GM18907 (cell line): Measurements from ENCODE around the gene CHRNA9.
"Not testable (repeated sequence)": the region's sequence is repeated elsewhere in the genome, so short reads cannot be mapped to it uniquely, and the experiment has no call there.

ENCODE experiments used
- ATAC-seq: cut with Tn5 transposase; IDR thresholded peaks from one replicate; pipeline ENCODE4 v1.9.1; 2021; ENCODE audit warnings: mild to moderate bottlenecking, moderate library complexity; ENCODE audit not compliant: unreplicated experiment

CHRNA9 gene

DNA sequence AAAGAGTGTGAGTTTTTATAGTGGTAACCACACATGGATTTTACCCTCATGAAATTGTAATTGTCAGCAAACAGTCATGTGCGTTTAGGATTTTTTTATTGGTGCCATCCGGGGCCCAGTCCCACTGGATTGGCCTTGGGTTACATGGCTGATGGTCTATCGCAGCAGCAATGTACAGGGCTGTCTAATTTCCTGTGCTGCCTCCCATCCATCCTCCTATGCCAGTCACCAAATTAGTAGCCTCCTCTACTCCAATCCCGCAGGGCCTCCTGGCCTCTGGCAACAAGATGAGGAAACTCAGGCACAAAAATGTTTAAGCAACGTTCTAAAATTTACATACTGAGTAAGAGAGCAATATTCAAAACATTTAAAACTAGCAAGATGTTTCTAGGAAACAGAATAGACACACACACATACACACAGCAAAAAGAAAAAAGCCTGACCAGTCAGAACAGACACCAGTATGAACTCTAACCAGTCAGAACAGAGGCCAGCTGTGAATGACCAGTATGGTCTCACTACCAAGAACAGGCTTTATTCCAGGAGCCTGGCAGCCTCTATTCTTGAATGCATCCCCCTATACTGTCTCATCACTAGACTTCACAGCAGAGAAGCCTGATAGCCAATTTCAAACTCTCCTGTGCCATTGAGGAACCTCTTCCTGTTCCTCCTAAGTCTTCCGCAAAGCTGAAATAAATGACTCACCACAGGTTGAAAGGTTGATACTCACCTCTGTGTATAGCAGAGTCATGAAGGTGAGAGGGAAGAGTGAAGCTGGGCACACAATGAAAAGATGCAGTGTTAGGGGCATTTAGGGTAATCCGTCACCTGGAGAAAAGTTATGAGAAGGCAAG lies 42.6 kb downstream of the CHRNA9 start:
- ATAC-seq, result no peak

DNA sequence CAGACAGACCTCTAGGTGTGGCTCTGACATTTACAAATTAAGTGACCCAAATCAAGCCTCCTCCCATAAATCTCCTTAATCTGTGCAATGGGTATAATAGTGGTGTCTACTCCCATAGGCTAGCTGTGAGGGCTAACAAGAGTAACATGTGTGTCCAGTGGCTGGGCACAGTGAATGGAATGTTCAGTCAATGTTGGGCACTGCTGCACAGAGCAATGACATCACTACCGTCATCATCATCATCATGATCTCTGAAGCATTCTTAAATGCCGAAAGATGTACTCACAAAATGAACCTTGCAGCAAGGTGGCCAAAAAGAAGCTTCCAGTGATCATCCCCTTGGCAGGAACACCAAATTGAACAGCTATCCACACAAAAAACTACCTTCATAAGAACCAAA lies 43.5 kb downstream of the CHRNA9 start:
- no peak for ATAC-seq

DNA sequence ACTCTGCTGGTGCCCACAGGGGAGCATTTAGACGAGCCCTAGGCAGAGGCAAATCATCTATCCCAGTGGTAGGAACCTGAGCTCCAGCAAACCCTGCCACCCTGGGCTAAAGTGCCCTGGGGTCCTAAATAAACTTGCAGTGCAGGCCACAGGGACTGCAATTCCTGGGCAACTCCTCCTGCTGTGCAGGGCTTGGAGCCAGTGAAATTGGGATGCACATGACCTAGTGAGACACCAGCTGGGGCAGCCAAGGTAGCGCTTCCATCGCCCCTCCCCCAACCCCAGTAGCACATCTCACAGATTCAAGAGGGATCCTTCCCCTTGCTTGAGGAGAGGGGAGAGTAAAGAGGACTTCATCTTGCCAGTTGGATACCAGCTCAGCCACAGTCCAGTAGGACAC lies 44.1 kb downstream of the CHRNA9 start:
- no peak for ATAC-seq

DNA sequence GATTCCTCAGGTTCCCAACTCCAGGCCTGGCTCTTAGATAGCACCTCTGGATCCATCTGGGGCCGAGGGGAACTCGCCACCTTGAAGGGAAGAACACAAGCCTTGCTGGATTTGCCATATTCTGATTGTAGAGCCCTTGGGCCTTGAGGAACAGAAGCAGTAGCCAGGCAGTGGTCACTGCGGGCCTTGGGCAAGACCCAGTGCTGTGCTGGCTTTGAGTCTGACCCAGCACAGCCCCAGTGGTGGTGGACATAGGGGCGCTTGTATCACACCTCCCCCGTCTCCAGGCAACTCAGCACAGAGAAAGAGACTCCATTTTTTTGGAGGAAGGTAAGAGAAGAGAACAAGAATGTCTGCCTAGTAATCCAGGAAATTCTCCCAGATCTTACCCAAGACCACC lies 45.5 kb downstream of the CHRNA9 start:
- no peak for ATAC-seq

DNA sequence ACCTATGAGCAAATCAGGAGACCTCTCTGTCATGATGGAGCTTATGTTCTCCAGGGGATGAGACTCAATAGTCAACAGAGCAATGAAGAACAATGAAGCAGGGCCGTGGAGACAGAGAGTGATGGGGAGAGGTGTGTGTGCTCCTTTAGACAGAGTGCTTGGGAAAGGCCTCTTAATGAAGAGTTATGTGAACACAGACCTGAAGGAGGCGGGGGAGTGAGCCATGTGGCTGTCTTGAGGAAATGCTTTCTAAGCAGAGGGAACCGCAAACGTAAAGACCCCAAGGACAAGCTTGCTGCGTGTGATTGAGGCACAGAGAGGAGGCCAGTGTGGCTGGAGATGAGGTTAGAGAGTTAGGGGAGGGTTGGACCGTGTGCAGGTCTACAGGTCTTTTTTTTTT lies 53.1 kb downstream of the CHRNA9 start:
- ATAC-seq, result no peak

DNA sequence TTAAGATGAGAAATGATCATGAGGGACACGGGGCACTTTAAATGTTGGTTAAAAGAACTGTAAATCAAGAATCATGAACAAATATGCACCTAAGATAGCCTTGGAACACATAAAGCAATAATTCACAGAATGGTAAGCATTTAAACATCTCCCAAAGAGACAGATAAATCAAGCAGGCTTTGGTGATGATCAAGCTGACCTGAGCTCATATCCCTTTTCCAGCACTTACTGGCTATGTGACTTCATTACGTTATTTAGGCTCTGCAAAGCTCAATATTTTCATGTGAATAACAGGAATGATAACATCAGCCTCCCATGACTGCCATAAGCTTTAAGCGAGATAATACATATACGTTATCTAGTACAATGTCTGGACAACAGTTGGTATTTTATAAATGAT lies 54.9 kb downstream of the CHRNA9 start:
- no peak for ATAC-seq

DNA sequence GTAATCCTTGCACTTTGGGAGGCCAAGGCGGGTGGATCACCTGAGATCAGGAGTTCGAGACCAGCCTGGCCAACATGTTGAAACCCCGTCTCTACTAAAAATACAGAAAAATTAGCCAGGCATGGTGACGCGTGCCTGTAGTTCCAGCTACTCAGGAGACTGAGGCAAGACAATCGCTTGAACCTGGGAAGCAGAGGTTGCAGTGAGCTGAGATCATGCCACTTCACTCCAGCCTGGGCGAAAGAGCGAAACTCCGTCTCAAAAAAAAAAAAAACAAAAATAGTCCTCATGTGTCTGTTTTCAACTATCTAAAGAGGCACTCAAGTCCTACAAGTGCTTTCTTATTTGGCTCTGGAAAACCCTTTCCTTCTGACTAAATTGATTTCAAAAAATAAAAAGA lies 57.1 kb downstream of the CHRNA9 start:
- ATAC-seq, result not testable (repeated sequence)

DNA sequence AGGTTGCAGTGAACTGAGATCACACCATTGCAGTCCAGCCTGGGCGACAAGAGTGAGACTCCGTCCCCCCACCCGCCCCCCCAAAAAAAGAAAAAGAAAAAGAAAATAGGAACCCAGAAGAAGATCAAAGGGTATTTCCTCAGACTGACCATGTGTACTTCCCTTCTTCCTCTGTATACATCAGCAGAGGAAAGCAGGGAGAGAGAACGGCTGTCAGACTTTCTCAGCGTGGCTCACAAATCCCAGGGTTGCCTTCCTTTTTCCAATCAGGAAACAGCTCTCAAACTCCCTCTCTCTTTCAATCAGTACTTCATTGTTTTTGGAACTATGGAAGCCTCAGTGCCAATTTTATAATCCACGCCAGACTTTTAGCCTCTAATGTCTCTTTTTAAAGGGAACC lies 59.1 kb downstream of the CHRNA9 start:
- ATAC-seq, result no peak

DNA sequence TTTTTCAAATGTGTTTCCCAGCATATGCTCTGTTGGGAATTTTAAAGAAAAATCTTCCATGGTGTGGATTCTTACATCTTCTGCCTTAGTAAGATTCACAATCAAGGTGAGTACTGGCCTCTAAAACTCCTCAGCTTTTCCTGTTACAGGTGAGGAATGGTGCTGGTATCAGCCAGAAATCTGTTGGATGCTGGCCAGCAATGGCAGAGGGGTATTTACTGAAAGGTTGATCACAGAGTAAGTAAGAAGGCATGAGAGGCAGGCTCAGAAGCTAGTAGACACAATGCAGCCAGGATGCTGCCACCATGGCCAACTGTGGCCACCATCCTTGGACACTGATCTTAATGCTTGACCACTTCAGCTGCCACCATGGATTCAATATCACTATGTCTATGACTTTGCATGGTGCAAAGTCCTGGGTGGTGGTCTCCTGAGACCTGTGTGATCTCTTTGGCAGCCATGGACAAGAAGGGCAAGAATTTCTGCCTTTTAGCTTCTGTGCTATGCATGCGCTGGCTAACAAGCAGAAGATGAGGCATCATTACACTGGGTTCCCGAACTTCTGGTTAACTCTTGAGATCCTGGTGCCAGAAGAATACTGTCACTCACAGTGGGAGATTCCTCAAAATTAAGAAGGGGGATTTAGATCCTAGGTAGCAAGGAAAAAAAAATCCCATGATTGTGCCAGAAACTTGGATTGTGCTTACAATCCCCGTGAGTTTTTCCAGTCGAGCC lies 60.2 kb downstream of the CHRNA9 start:
- ATAC-seq, result no peak

DNA sequence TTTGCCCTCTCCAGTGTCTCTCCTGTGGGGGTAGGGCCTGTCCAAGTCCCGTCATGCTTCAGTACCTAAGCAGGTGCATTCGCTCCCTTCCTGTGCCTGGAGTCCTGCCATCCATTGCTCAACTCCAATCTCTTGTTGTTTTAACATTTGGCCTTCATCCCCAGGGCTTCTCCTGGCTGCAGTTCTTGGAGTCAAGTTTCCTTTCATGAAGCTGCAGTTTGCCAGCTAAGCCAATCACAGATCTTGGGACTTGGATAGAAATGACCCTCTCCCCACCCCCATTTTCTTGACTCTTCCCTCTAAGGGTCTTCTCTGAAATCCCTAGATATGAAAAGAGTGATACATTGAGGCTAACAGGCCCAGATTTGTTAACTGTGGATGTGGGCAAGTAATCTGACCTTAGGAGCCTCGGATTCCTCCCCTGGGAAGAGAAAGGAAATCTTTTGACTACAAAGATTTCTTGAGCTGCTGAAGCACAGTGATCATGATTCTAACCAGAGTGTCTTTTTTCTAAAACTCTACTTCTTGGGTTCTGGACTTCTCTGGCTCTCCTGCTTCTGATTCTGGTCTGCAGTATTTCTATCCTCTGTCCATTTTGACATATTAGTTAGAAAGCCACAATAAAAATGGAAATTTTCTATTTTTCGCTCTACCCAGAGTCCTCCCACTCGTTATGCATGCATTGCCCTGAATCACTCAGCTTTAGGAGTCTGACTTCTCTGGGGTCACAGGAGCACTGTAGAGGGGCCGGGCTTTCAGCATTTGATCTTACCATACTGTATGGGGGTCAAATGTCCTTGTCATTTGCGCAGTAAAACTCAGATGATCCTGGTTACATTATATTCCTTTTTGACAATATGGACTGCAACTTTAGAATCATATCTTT lies 61.0 kb downstream of the CHRNA9 start:
- ATAC-seq, result no peak

DNA sequence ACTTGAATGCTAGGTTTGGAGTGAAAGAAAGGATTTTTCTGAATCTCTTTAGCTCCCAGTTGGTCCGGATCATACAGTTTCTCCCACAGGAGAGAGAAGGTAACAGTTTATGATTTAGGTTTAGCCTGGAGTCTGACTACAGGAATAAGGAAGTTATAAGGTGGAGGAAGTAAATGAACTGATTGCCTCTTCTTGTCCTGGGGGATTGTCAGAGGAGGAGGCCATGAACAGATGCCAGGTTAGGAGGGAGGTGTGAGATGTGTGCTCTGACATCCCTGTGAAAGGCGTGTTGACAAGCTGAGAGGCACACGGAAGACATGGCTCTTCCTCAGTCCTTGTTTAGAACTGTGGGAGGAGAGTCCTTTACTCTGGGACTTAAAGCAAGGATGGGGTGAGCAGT lies 64.4 kb downstream of the CHRNA9 start:
- no peak for ATAC-seq

DNA sequence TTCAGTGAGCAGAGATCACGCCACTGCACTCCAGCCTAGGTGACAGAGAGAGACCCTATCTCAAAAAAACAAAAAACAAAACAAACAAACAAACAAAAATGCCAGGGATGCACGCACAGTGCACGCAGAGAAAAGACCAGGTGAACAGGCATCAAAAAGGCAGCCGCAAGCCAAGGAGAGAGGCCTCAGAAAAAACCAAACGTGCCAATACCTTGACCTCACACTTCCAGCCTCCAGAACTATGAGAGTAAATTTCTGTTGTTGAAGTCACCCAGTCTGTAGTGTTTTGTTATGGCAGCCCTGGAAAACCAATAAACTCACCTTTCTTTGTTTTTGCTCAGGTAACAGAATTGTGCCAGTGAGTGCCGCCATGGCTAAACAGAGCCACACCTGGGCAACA lies 66.0 kb downstream of the CHRNA9 start:
- ATAC-seq, result no peak

DNA sequence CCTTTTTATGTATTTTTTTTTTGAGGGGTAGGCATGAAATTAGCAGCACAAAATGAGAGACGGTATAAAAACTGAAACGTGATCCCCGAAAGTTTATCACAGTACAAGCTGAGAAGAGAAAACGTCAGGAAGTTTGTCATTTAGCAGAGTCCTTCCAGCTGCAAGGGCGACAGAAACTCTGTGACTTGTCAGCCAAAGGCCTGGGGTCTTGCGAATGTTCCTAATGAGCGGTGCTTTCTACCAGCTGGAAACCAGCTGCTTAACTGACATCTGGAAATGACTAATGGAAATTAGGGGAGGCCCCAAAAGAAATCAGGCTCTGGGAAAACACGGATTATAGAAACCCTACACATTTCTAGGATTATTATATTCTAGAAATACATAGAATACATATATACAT lies 66.5 kb downstream of the CHRNA9 start:
- ATAC-seq, result no peak

DNA sequence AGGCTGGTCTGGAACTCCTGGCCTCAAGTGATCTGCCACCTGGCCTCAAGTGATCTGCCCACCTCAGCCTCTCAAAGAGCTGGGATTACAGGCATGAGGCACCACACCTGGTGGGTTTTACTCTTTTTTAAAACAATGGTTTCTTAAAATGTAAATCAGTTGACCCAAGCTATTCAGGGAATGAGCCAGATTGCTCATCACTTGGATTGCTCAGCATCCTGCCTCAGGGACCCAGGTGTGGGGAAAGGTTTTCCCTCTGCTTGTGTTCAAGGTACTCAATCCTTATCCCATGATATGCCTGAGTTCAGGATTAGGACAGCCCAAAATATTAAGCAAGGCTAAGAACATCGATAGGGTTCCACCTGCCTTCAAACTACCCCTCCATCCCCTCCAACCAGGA lies 67.4 kb downstream of the CHRNA9 start:
- no peak for ATAC-seq

DNA sequence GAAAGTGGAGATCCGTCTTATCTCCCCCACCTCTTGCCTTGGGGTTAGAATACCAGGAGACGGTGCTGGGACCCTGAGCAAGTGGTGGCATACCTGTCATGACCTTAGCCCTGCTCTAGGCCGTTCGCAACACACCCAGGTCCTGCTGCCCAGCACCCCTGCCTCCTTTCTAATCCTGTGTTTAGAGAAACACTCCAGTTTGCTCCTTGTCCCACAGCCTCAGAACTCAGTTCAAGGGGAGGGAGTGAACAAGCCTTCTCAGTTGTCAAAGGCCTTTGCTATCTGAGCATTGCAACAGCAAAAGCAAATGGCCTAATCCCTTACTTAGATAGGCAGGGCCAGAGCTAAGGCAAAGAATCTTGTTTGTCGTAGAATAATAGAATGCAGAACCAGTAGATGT lies 67.9 kb downstream of the CHRNA9 start:
- ATAC-seq, result no peak
